Measurements from ENCODE around the gene NDUFA13.

Gene NDUFA13

DNA sequence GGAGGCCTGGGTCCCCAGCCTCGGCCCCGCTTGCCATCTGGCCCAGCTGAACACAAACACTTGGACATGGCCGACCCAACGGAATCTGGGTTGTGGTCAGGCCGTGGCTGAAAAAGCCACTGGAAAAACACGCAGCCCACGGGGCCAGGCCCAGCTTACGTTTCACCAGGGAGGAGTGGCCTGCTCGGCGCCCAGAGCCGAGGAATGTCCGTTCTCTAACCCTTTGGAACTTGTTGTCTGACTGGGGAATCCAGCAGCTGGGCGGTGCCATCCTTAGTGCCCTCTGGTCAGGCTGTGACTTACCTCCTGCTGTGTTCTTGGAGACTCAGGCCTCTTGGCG, 35.8 kb downstream of the NDUFA13 start:
- no peak overlapping the region for H3K9ac ChIP-seq
- no peak overlapping the region for H3K4me3 ChIP-seq (IDR thresholded peaks at IDR 0.05; ENCODE audit: insufficient read depth, low read depth, low read length)
- H3K27ac ChIP-seq, result no peak overlapping the region
- H3K4me1 ChIP-seq (ENCODE audit: low read depth, poor library complexity, severe bottlenecking), result no peaks in the 10 kb centered on the region
- H2AFZ ChIP-seq (ENCODE audit: low read depth), result no peak overlapping the region
- H3K79me2 ChIP-seq (ENCODE audit: insufficient read depth, low read depth), result no peaks in the 10 kb centered on the region
- no peak overlapping the region for H3K4me2 ChIP-seq
- no peaks in the 10 kb centered on the region for H3K27me3 ChIP-seq (ENCODE audit: insufficient read depth, low read depth)
- H4K20me1 ChIP-seq (ENCODE audit: insufficient read depth), result no peaks in the 10 kb centered on the region
- H3K36me3 ChIP-seq (ENCODE audit: insufficient read depth), result no peaks in the 10 kb centered on the region
- TF ChIP-seq, protein P1, sequence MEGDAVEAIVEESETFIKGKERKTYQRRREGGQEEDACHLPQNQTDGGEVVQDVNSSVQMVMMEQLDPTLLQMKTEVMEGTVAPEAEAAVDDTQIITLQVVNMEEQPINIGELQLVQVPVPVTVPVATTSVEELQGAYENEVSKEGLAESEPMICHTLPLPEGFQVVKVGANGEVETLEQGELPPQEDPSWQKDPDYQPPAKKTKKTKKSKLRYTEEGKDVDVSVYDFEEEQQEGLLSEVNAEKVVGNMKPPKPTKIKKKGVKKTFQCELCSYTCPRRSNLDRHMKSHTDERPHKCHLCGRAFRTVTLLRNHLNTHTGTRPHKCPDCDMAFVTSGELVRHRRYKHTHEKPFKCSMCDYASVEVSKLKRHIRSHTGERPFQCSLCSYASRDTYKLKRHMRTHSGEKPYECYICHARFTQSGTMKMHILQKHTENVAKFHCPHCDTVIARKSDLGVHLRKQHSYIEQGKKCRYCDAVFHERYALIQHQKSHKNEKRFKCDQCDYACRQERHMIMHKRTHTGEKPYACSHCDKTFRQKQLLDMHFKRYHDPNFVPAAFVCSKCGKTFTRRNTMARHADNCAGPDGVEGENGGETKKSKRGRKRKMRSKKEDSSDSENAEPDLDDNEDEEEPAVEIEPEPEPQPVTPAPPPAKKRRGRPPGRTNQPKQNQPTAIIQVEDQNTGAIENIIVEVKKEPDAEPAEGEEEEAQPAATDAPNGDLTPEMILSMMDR (conservative IDR thresholded peaks at IDR 0.05; ENCODE audit: low read depth, low read length), result no peak

DNA sequence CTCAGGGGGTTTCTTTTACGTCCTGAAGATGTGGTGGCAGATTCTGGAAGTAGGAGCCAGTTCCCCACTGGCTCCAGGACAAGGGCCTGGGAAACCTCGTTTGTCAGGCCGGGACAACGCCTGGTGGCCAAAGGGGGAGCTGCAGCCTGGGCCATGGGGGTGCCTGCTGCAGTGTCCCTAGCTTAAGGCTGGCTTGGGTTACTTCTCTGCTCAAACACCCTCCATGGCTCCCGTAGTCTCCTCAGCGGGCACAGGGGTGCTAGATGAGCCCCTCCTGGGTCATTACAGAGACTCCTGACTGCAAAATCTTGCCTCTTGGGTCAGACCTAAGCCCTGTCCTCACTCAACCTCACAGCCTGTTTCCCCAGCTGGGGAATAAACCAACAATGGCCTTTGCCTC, 36.8 kb downstream of the NDUFA13 start:
- Histone ChIP-seq H4K20me1 (ENCODE audit: insufficient read depth) (no peaks in the 10 kb centered on the region), H3K4me2 (no peak overlapping the region), H3K4me1 (ENCODE audit: low read depth, poor library complexity, severe bottlenecking) (no peaks in the 10 kb centered on the region), H3K36me3 (ENCODE audit: insufficient read depth) (no peaks in the 10 kb centered on the region), H3K9ac (no peak overlapping the region), H3K27me3 (ENCODE audit: insufficient read depth, low read depth) (no peaks in the 10 kb centered on the region), H2AFZ (ENCODE audit: low read depth) (no peak overlapping the region), H3K79me2 (ENCODE audit: insufficient read depth, low read depth) (no peaks in the 10 kb centered on the region), H3K4me3 (IDR thresholded peaks at IDR 0.05; ENCODE audit: insufficient read depth, low read depth, low read length) (no peak overlapping the region), H3K27ac (no peak overlapping the region)
- TF ChIP-seq, protein P1 (conservative IDR thresholded peaks at IDR 0.05; ENCODE audit: low read depth, low read length), result no peak; the same call in 1 of the 2 replicates

DNA sequence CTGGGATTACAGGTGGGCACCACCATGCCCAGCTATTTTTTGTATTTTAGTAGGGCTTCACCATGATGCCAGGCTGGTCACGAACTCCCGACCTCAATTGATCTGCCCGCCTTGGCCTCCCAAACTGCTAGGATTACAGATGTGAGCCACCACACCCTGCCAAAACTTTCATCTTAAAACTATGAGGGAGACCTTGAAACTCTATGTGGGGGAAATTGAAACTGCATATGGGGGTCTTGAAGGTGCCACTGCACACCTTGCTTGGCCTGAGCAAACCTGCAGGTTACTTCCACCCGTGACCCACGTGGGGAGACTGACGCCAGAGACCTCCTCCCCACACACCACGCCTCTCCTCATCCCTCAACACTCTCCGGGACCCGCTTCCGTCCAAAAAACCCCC, 37.6 kb downstream of the NDUFA13 start:
- H3K4me3 ChIP-seq (IDR thresholded peaks at IDR 0.05; ENCODE audit: insufficient read depth, low read depth, low read length), result no peak overlapping the region
- no peak overlapping the region for H2AFZ ChIP-seq (ENCODE audit: low read depth)
- TF ChIP-seq, protein P1 (conservative IDR thresholded peaks at IDR 0.05; ENCODE audit: low read depth, low read length), result no peak
- no peaks in the 10 kb centered on the region for H4K20me1 ChIP-seq (ENCODE audit: insufficient read depth)
- no peaks in the 10 kb centered on the region for H3K4me1 ChIP-seq (ENCODE audit: low read depth, poor library complexity, severe bottlenecking)
- H3K27me3 ChIP-seq (ENCODE audit: insufficient read depth, low read depth), result no peaks in the 10 kb centered on the region
- H3K79me2 ChIP-seq (ENCODE audit: insufficient read depth, low read depth), result no peaks in the 10 kb centered on the region
- H3K9ac ChIP-seq, result no peak overlapping the region
- H3K27ac ChIP-seq, result no peak overlapping the region
- H3K4me2 ChIP-seq, result no peak overlapping the region
- H3K36me3 ChIP-seq (ENCODE audit: insufficient read depth), result no peaks in the 10 kb centered on the region

DNA sequence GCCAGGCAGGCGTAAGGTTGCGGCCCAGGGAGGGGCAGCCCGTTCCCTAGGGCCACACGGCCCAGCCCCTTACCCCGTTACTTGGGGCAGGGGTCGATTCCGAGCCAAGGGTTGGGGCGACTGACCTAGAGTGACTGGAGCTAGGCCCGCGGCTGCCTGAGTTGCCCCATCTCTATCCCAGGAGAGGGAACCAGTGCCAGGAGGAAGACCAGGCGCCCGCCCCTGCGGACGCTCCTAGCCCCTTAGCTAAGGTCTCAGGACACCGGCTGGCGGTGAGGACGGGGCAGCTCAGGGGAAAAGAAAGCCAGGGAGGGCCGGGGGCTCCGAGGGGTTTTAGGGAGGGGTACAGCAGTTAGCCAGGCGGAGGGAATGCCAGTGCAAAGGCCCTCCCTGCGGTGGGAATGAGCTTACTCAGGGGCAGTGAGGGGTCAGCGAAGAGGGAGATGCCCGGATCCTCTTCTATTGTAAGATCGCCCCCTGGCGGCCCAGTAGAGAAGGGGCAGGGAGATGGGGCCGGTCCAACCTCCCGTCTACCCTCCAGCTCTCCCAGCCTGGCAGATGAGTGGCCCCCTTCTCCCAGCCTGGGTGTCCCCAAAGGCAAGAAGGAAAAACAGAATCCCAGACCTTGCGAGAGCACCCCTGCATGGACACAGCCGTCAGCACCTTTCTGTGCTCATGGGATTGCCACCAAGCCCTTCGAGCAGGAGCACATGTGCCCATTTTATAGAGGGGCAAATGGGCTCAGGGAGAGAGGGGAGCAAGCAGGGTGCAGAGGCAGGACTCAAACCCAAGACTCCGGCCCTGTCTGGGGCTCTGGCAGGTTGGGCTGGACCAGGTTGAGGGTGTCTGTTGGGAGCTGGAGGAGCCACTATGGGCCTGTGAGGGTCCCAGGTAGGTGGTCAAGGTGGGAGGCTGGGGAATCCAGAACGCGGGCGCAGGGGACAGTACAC, 38.3 kb downstream of the NDUFA13 start:
- Histone ChIP-seq H3K36me3 (ENCODE audit: insufficient read depth) (no peaks in the 10 kb centered on the region), H3K4me3 (IDR thresholded peaks at IDR 0.05; ENCODE audit: insufficient read depth, low read depth, low read length) (no peak overlapping the region), H3K79me2 (ENCODE audit: insufficient read depth, low read depth) (no peaks in the 10 kb centered on the region), H4K20me1 (ENCODE audit: insufficient read depth) (no peaks in the 10 kb centered on the region), H3K4me2 (no peak overlapping the region), H2AFZ (ENCODE audit: low read depth) (no peak overlapping the region), H3K4me1 (ENCODE audit: low read depth, poor library complexity, severe bottlenecking) (no peaks in the 10 kb centered on the region), H3K27ac (no peak overlapping the region), H3K27me3 (ENCODE audit: insufficient read depth, low read depth) (no peaks in the 10 kb centered on the region), H3K9ac (no peak overlapping the region)
- TF ChIP-seq, protein P1 (conservative IDR thresholded peaks at IDR 0.05; ENCODE audit: low read depth, low read length), result peak; percentile 54

Data from KMS-11 (cell line).